ENCODE measurements around the gene ATP6V1B1. TPM values are rescaled to one million over a fixed set of nuclear protein-coding genes. Genes with fewer than 3 reads are reported as not detected.

ATP6V1B1 gene
- total and polyA plus RNA-seq, 9 of the 15 experiments (the other 6 are each of a cell fraction or from before 2014, with no cell fraction given): not detected

DNA sequence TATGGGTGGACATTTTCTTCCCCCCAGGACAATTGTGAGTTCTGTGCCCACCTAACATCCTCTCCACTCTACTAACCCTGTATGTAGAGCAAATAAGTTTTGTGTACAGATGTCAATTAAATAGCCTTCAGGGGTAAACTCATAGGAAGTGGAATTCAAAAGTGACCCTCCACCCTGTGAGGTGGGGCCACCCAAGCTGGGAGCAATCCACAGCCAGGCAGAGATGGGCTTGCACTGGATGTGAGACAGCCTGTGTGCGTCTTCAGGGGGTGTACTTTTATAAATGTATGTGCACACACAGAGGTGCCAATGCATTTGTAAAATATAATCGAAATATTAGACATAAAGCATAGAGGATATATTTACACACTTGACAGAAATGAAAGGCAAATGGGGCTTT is 33.1 kb upstream of the ATP6V1B1 start:
- in situ Hi-C loops (cut with MboI) (no loop called here), intact Hi-C loops (cut with micrococcal nuclease) (no loop called here)
- H3K4me3 ChIP-seq: no peak overlapping the region
- peaks cover 58 to 93% of the 10 kb centered on the region in 2 experiments for H3K27me3 ChIP-seq (ENCODE audit: control insufficient read depth in 2 of 2, insufficient read depth in 2 of 2, low read length in 2 of 2)
- no TSS peak for BruUV-seq (replicated peaks)
- no peak for FAIRE-seq
- no peak overlapping the region for H3K9ac ChIP-seq (ENCODE audit: insufficient read depth in 1 of 2, low read depth in 2 of 2, low read length in 2 of 2)
- H3K4me2 ChIP-seq (ENCODE audit: insufficient read depth, low read length): no peak overlapping the region
- H3K9me1 ChIP-seq (ENCODE audit: control insufficient read depth, insufficient read depth, low read length): no peaks in the 10 kb centered on the region
- H2AFZ ChIP-seq (ENCODE audit: low read depth, low read length): no peak overlapping the region
- DNase-seq (ENCODE audit: extremely low read depth in 1 of 4, low spot score in 3 of 4): no peak
- no peaks in the 10 kb centered on the region for H3K36me3 ChIP-seq (ENCODE audit: control insufficient read depth, insufficient read depth, low read length)
- TF ChIP-seq MECOM (CRISPR knock-in tag; IDR thresholded peaks at IDR 0.05) (no peak), SNAPC5 (CRISPR knock-in tag; IDR thresholded peaks at IDR 0.05) (no peak), MTA3 (IDR thresholded peaks at IDR 0.05; ENCODE audit: borderline replicate concordance) (no peak), TAF7 (tag; IDR thresholded peaks at IDR 0.05) (no peak), ZNF212 (CRISPR knock-in tag; IDR thresholded peaks at IDR 0.05) (no peak), ZNF699 (CRISPR knock-in tag; IDR thresholded peaks at IDR 0.05; ENCODE audit: insufficient replicate concordance) (no peak), NR3C1 (CRISPR knock-in tag; IDR thresholded peaks at IDR 0.05) (no peak), NCOA1 (IDR thresholded peaks at IDR 0.05; ENCODE audit: low read depth) (no peak), ETS2 (tag; IDR thresholded peaks at IDR 0.05; ENCODE audit: borderline replicate concordance, poor library complexity, severe bottlenecking) (no peak), HLTF (IDR thresholded peaks at IDR 0.05) (no peak), HMBOX1 (IDR thresholded peaks at IDR 0.05) (no peak), ZNF274 (IDR thresholded peaks at IDR 0.05; ENCODE audit: borderline replicate concordance, low read depth, low read length) (no peak), ASH1L (IDR thresholded peaks at IDR 0.05; ENCODE audit: borderline replicate concordance, low read depth, partially characterized antibody) (no peak), ZNF197 (CRISPR knock-in tag; IDR thresholded peaks at IDR 0.05; ENCODE audit: low read depth) (no peak), ZNF347 (CRISPR knock-in tag; IDR thresholded peaks at IDR 0.05; ENCODE audit: low read depth) (no peak), SLC30A9 (CRISPR knock-in tag; IDR thresholded peaks at IDR 0.05) (no peak), XRCC5 (IDR thresholded peaks at IDR 0.05; ENCODE audit: low read depth, low read length) (no peak), CBFA2T2 (conservative IDR thresholded peaks at IDR 0.05) (no peak), ZNF384 (IDR thresholded peaks at IDR 0.05; ENCODE audit: low read depth, low read length) (no peak)
- TF ChIP-seq, protein P1, sequence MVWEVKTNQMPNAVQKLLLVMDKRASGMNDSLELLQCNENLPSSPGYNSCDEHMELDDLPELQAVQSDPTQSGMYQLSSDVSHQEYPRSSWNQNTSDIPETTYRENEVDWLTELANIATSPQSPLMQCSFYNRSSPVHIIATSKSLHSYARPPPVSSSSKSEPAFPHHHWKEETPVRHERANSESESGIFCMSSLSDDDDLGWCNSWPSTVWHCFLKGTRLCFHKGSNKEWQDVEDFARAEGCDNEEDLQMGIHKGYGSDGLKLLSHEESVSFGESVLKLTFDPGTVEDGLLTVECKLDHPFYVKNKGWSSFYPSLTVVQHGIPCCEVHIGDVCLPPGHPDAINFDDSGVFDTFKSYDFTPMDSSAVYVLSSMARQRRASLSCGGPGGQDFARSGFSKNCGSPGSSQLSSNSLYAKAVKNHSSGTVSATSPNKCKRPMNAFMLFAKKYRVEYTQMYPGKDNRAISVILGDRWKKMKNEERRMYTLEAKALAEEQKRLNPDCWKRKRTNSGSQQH (CRISPR knock-in tag; IDR thresholded peaks at IDR 0.05): no peak
- H3K4me1 ChIP-seq (replicated peaks in 1 of 2; ENCODE audit: control insufficient read depth in 2 of 2, insufficient read depth in 2 of 2, low read length in 2 of 2): peaks cover 0 to 40% of the 10 kb centered on the region in 2 experiments; a peak in 3 of 5 replicates
- peaks cover 8% of the 10 kb centered on the region; the same call in 1 of the 2 replicates for H4K20me1 ChIP-seq (replicated peaks; ENCODE audit: control insufficient read depth, insufficient read depth, low read length)
- no peak for ATAC-seq
- ChIA-PET POLR2A (no interaction called here), CTCF (ENCODE audit: low intra/inter-chr PET ratio) (no interaction called here)
- no peak overlapping the region for H3K27ac ChIP-seq (ENCODE audit: extremely low read depth, low read depth, low read length)
- 0% methylated on average over 2 of the region's 2 CpGs for WGBS (ENCODE audit: insufficient coverage, low coverage, missing lambda C conversion rate)
- H3K9me3 ChIP-seq (replicated peaks; ENCODE audit: control insufficient read depth, insufficient read depth, low read depth, low read length): no peaks in the 10 kb centered on the region
- no peaks in the 10 kb centered on the region for H3K79me2 ChIP-seq (ENCODE audit: control insufficient read depth, insufficient read depth, low read length)
